OCI-LY7 (cell line): Measurements from ENCODE around the gene NEB. TPM values are rescaled to one million over a fixed set of nuclear protein-coding genes. Genes with fewer than 3 reads are reported as not detected.
"Not testable (repeated sequence)": the region's sequence is repeated elsewhere in the genome, so short reads cannot be mapped to it uniquely, and the experiment has no call there.

Source experiments
- BruUV-seq: library from RNA; stranded (reverse); fragments of 400-500 nt; replicated peaks from 2 replicates; lab custom pipeline; 2021; lab: Mats Ljungman, UMichigan
- CTCF ChIA-PET: fragments of 300-600 bp; sonication (Branson Sonifier 250); formaldehyde crosslinking; loops from one replicate; lab custom pipeline; 2022; ENCODE audit warnings: antibody characterized with exemption; ENCODE audit not compliant: unreplicated experiment; lab: Charles Lee
- POLR2A ChIA-PET: fragments of 300-600 bp; sonication (Branson Sonifier 250); formaldehyde crosslinking; loops from one replicate; lab custom pipeline; 2022; ENCODE audit warnings: antibody characterized with exemption; lab: Charles Lee
- DNase-seq: peaks from one replicate; pipeline ENCODE4 v3.0.0-alpha.2; 2015; ENCODE audit warnings: low spot score
- H2AFZ ChIP-seq: fragments of 200-600 bp; sonication (generic), shearing (Covaris generic); 2 replicates; pipeline ENCODE4 v1.6.1; 2014; ENCODE audit warnings: mild to moderate bottlenecking, antibody characterized with exemption, low read length, moderate library complexity
- H3K27ac ChIP-seq: fragments of 200-600 bp; sonication (generic); 2 replicates; pipeline ENCODE4 v1.5.1; 2014; ENCODE audit warnings: mixed run types, low read depth, mild to moderate bottlenecking, moderate library complexity, low read length, inconsistent platforms; ENCODE audit not compliant: poor library complexity, severe bottlenecking
- H3K36me3 ChIP-seq: fragments of 200-600 bp; sonication (generic); 2 replicates; pipeline ENCODE4 v1.6.1; 2014; ENCODE audit warnings: mild to moderate bottlenecking, antibody characterized with exemption, low read length, moderate library complexity, mixed read lengths; ENCODE audit not compliant: insufficient read depth
- H3K4me1 ChIP-seq: fragments of 200-600 bp; sonication (generic); 2 replicates; pipeline ENCODE4 v1.5.1; 2014; ENCODE audit warnings: mild to moderate bottlenecking, low read length; ENCODE audit not compliant: insufficient read depth, poor library complexity, severe bottlenecking
- H3K4me2 ChIP-seq: fragments of 200-600 bp; sonication (generic); 2 replicates; pipeline ENCODE4 v1.6.1; 2014; ENCODE audit warnings: mild to moderate bottlenecking, low read length
- H3K4me3 ChIP-seq: fragments of 200-600 bp; sonication (generic); 2 replicates; pipeline ENCODE4 v1.5.1; 2014; ENCODE audit warnings: mild to moderate bottlenecking, low read depth, low read length; ENCODE audit not compliant: poor library complexity, severe bottlenecking
- H3K79me2 ChIP-seq: fragments of 200-600 bp; sonication (generic); 2 replicates; pipeline ENCODE4 v1.6.1; 2016; ENCODE audit warnings: low read depth, mild to moderate bottlenecking, low read length, moderate library complexity, mixed read lengths; ENCODE audit not compliant: insufficient read depth
- H3K9me2 ChIP-seq: fragments of 200-600 bp; sonication (generic); 2 replicates; pipeline ENCODE4 v1.6.1; 2016; ENCODE audit warnings: mild to moderate bottlenecking, low read length, mixed read lengths; ENCODE audit not compliant: insufficient read depth
- H3K9me3 ChIP-seq: fragments of 200-600 bp; sonication (generic); 2 replicates; pipeline ENCODE4 v1.6.1; 2014; ENCODE audit warnings: mild to moderate bottlenecking, mixed run types, low read length, mixed read lengths
- H4K20me1 ChIP-seq: fragments of 200-600 bp; sonication (generic); 2 replicates; pipeline ENCODE4 v1.6.1; 2014; ENCODE audit warnings: mild to moderate bottlenecking, antibody characterized with exemption, low read length, moderate library complexity, mixed read lengths; ENCODE audit not compliant: insufficient read depth
- EZH2phosphoT487 ChIP-seq: fragments of 200-600 bp; sonication (generic); IDR thresholded peaks from 2 replicates; pipeline ENCODE4 v1.6.1; 2018; ENCODE audit warnings: low read depth, borderline replicate concordance, mild to moderate bottlenecking, mixed run types, antibody characterized with exemption, low read length, moderate library complexity, mixed read lengths
- intact Hi-C: fragments of 100-400 bp; cut with micrococcal nuclease; formaldehyde crosslinking; loops from one replicate; pipeline ENCODE4 v1.10.0; 2022; ENCODE audit not compliant: unreplicated experiment
- total RNA-seq, 2 experiments: library from RNA; depleted of rRNA in 1 of 2; stranded (reverse); fragments of >200 nt in 1 of 2; shearing (Covaris generic) in 1 of 2; gene quantifications; 2 replicates each; pipeline ENCODE4 v1.2.3, GENCODE V29; 2014 to 2022
- TF ChIP-seq, protein P1 (sequence below): fragments of 200-600 bp; sonication (generic); conservative IDR thresholded peaks from 2 replicates; pipeline ENCODE4 v1.5.1; 2014; ENCODE audit warnings: mild to moderate bottlenecking, antibody characterized with exemption, low read length, moderate library complexity, mixed read lengths

NEB gene
- total RNA-seq, 2 experiments from 2014 or later: 0.04 to 0.38 TPM

DNA sequence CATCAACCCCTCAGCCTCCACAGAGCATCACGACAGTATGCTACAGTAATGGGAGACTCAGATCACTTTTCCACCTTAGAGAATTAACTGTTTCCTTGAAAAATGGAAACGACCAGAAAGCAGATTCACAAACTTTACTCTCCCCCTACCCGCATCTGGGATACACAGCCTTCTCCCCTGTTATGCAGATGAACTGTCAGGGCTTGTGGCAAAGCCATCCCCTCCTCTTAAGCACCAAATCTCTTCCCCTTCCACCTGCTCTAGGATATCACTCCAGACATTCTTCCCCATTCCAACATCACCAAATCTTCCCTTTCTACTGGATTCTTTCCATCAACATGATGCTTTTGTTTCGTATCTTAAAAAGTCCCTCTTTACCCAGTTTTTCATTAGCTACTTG, 26.4 kb downstream of the NEB start:
- CTCF ChIA-PET: no interaction called here
- Histone ChIP-seq H3K9me3 (no peaks in the 10 kb centered on the region), H3K27ac (no peak overlapping the region), H3K9me2 (no peaks in the 10 kb centered on the region), H3K4me1 (no peaks in the 10 kb centered on the region), H2AFZ (no peak overlapping the region), H3K79me2 (no peaks in the 10 kb centered on the region), H3K36me3 (no peaks in the 10 kb centered on the region), H4K20me1 (no peaks in the 10 kb centered on the region), H3K4me3 (no peak overlapping the region), H3K4me2 (no peak overlapping the region)
- no peak for TF ChIP-seq EZH2phosphoT487
- TF ChIP-seq, protein P1, sequence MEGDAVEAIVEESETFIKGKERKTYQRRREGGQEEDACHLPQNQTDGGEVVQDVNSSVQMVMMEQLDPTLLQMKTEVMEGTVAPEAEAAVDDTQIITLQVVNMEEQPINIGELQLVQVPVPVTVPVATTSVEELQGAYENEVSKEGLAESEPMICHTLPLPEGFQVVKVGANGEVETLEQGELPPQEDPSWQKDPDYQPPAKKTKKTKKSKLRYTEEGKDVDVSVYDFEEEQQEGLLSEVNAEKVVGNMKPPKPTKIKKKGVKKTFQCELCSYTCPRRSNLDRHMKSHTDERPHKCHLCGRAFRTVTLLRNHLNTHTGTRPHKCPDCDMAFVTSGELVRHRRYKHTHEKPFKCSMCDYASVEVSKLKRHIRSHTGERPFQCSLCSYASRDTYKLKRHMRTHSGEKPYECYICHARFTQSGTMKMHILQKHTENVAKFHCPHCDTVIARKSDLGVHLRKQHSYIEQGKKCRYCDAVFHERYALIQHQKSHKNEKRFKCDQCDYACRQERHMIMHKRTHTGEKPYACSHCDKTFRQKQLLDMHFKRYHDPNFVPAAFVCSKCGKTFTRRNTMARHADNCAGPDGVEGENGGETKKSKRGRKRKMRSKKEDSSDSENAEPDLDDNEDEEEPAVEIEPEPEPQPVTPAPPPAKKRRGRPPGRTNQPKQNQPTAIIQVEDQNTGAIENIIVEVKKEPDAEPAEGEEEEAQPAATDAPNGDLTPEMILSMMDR: no peak
- POLR2A ChIA-PET: no interaction called here
- BruUV-seq: no TSS peak
- DNase-seq: no peak
- intact Hi-C loops: no loop called here

DNA sequence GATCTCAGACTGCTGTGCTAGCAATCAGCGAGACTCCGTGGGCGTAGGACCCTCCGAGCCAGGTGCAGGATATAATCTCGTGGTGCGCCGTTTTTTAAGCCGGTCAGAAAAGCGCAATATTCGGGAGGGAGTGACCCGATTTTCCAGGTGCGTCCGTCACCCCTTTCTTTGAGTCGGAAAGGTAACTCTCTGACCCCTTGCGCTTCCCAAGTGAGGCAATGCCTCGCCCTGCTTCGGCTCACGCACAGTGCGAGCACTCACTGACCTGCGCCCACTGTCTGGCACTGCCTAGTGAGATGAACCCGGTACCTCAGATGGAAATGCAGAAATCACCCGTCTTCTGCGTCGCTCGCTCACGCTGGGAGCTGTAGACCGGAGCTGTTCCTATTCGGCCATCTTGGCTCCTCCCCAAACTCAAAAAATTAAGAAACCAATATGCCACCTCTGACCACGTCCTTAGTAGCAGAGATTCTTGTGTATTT, 29.8 kb downstream of the NEB start:
- H3K36me3 ChIP-seq, CTCF ChIA-PET, intact Hi-C loops, H3K9me2 ChIP-seq, H2AFZ ChIP-seq, DNase-seq, H3K9me3 ChIP-seq, BruUV-seq, H3K4me3 ChIP-seq, H3K4me2 ChIP-seq, H3K27ac ChIP-seq, H4K20me1 ChIP-seq, H3K79me2 ChIP-seq, H3K4me1 ChIP-seq, POLR2A ChIA-PET: not testable (repeated sequence)

DNA sequence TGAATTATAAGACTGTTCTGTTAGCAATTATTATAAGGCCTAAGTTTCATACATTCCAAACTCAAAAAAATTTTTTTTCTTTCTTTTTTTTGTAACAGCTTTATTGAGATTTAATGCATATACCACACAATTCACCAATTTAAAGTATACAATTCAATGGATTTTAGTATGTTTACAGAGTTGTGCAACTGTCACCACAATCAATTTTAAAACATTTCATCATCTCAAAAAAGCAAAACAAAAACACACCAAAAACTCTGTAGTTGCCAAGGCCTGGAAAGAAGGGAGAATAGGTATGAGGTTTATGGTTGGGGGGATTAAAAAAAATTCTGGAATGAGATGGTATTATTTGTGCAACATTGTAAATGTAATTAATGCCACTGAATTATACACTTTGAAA, 36.1 kb downstream of the NEB start:
- CTCF ChIA-PET, H2AFZ ChIP-seq, H3K27ac ChIP-seq, H4K20me1 ChIP-seq, H3K4me1 ChIP-seq, H3K36me3 ChIP-seq, BruUV-seq, POLR2A ChIA-PET, H3K4me2 ChIP-seq, H3K9me2 ChIP-seq, H3K9me3 ChIP-seq, intact Hi-C loops, DNase-seq, H3K4me3 ChIP-seq, H3K79me2 ChIP-seq: not testable (repeated sequence)

DNA sequence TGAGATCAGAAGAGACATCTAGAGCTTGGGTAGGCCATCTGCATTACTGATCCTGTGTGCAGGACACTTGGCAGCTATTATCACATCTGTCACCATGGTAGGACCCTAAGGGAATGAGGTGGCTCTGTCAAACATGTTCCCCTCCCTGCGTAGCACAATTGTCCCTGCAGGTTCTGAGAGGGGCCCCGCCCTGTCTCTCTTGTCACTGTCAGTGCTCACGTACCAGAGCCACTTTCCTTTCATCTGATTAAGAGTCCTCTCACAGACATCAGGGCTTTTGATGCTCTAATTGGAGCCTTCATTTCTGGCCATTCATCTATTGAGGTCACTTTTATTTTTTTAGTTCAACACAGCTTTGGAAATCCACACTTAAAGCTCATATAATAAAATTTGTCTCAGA, 38.5 kb downstream of the NEB start:
- Histone ChIP-seq H3K36me3 (no peaks in the 10 kb centered on the region), H4K20me1 (no peaks in the 10 kb centered on the region), H3K9me3 (no peaks in the 10 kb centered on the region), H3K4me3 (no peak overlapping the region), H3K4me1 (no peaks in the 10 kb centered on the region), H3K27ac (no peak overlapping the region), H3K9me2 (no peaks in the 10 kb centered on the region), H3K79me2 (no peaks in the 10 kb centered on the region), H3K4me2 (no peak overlapping the region), H2AFZ (no peak overlapping the region)
- no TSS peak for BruUV-seq
- POLR2A ChIA-PET: interaction anchor here (0.7 kb wide), 1 partner anchor 1069 kb away, joined by 3 read pairs; no protein-coding TSS in a partner anchor
- CTCF ChIA-PET: no interaction called here
- TF ChIP-seq, protein P1: no peak
- no peak for TF ChIP-seq EZH2phosphoT487
- no peak for DNase-seq
- intact Hi-C loops: no loop called here
